Fibroblast of peridontal ligament (primary cell): Measurements from ENCODE around the gene ITPK1.
A peak's percentile ranks its signal among the peaks of the same experiment; 100 is the strongest.

Experiments used
- DNase-seq: peaks from one replicate; pipeline ENCODE4 v3.0.0-alpha.2; 2010; ENCODE audit errors: extremely low read depth

ITPK1 gene

GRCh38 chr14:92988786-92989755 lies 126.7 kb downstream of the ITPK1 start:
- peak; percentile 10 for DNase-seq

GRCh38 chr14:92987713-92988510 lies 127.8 kb downstream of the ITPK1 start:
- DNase-seq, result no peak

DNA sequence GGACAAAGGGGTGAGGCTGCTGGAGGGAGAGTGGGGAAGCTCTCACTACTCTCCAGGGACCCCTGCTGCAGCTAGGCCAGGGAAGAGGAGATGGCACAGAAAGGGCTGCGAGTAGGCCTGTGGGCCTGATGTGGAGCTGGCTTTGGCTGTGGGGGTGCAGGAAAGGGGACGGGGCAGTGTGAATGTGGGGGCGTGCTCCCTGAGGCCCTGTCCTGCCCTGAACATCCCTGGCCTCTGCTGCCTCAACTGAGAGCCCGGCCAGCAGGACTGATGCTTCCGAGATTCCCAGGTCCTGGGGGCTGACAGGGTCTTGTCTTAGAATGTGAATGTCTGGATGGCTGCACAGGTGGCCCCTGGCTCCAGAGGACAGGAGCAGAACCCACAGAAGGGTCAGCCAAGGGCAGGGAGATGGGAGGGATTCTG lies 128.6 kb downstream of the ITPK1 start:
- no peak for DNase-seq

DNA sequence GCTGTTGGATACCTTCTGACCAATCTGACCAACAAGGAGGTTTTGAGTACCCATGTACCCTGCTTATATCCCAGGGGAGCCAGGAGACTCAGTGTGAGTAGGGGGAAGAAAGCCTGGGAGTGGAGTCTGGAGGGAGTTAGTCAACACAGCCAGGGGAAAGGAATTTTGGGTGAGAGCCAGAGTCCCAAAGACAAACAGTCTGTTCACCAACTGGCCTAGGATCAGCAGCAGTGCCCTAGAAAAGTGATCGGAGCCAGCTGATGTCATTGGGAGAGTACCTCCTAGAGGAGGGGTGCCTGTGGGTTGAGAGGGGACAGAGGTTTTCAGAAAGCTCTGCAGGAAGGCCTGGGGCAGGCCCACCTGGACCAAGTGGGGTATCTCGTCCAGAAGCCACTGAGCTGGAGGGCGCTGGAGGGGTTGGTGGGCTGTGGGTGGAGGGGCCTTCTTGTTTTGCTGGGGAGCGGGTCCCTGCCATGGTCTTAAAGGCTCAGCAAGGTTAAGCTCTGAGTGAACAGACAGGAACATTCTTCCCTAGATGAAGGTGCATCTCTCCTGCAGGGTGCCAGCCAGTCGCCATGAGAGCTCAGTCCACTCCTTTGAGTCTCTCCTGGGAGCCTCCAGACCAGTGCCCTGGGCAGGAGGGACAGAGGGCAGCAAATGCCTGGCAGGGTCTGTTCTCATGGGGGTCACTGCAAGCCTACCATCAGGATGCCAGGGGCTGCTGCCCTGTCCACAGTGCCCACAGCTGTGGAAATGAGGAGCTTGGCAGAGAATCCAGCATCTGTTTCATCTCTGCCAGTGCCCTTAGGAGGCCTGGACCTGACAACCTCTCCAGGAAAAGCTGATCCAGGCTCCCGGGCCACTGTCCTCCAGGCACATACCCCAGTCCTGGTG lies 129.2 kb downstream of the ITPK1 start:
- DNase-seq, result peak; percentile 65

GRCh38 chr14:92985521-92985920 lies 130.2 kb downstream of the ITPK1 start:
- no peak for DNase-seq

GRCh38 chr14:92984896-92985295 lies 130.8 kb downstream of the ITPK1 start:
- no peak for DNase-seq

DNA sequence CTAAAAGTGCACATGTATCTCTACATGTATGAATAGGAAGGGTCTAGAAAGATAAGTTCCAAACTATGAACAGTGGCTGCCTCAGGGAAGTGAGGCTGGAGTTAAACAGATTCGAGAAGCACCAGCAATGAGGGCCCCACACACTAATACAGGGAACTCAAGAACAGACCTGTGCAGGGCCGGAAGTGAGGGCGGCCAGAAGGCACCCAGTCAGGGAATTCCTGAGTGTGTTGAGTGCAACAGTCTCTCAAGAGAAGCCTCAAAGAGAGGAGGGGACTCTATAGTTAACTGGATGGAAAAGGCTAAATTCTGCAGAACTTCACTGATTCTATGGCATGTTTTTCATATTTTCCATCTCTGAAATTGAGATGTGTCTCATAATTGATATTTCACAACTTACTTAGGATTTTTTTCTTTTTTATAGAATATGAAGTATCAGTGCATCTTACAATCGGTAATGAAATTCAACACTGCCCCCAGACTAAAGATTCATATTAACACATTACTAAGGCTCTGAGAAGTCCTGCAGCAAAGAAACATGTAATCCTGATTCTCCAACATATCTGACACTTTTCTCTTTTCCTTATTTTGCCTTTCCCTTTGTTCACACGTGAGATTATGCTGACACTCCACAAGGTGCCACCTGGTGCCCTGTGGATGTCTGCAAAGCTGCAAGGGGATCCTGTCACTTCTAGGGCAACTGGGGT lies 131.5 kb downstream of the ITPK1 start:
- no peak for DNase-seq

GRCh38 chr14:92982956-92983355 lies 132.8 kb downstream of the ITPK1 start:
- DNase-seq, result no peak

GRCh38 chr14:92981726-92982125 lies 134.0 kb downstream of the ITPK1 start:
- no peak for DNase-seq

DNA sequence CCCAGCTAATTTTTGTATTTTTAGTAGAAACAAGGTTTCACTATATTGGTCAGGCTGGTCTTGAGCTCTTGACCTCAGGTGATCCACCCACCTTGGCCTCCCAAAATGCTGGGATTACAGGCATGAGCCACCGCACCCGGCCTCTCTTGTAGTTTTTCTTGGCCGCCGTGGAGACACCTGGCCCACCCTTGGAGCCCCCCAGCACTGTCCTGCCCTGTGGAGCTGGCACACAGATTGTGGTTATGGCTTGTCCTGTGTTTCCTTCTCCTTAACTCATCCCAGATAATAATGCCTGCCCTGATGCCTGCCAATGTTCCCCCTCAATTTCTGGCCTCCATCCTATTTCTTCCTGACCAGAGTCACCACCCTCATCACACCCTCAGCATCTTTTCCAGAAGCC lies 134.9 kb downstream of the ITPK1 start:
- DNase-seq, result no peak

DNA sequence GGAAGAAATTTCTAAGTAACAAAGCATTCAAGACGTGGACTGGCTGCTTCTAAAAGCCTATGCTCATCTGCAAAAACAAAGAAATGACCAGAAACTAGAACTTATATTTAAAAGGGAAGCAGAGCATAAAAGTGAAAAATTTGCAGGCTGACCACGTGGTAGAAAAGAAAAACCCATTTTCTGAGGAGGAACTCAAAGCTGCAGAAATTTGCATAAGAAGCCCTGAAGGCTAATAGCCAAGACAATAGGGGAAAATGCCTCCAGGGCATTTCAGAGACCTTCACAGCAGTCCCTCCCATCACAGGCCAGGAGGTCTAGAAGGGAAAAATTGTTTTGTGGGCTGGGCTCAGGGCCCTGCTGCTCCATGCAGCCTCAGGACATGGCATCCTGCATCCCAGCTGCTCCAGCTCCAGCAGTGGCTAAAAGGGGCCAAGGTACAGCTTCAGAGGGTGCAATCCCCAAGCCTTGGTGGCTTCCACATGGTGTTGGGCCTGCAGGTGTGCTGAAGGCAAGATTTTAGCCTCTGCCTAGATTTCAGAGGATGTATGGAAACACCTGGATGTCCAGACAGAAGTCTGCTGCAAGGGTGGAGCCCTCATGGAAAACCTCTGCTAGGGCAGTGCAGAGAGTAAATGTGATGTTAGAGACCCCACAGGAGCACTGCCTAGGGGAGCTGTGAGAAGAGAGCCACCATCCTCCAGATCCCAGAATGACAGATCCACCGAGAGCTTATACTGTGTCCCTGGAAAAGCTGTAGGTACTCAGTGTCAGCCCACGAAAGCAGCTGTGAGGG lies 137.3 kb downstream of the ITPK1 start:
- DNase-seq, result no peak

DNA sequence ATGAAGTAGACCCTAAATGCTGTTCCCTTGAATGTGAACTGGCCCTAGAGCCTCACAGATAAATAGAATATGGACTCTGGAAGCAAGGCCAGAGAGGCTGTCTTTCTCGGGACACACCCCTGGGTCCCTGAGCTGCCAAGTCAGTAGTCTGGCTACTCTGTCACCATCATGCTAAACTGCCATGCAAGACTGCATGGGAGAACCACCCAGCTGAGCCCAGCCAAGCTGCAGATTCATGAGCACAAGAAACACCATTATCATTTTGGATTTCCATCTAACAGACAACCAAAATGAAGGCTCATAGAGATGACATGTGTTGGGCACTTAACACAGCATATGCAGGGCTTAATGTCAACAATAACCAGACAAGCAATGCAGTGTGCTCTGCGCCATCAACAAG lies 139.5 kb downstream of the ITPK1 start:
- no peak for DNase-seq

GRCh38 chr14:92974541-92975345 lies 141.0 kb downstream of the ITPK1 start:
- DNase-seq, result no peak

- no peak for DNase-seq
These were observed 141.8 kb downstream of the ITPK1 start for GRCh38 chr14:92973798-92974372.

GRCh38 chr14:92973261-92973797 lies 142.4 kb downstream of the ITPK1 start:
- DNase-seq, result peak; percentile 27

DNA sequence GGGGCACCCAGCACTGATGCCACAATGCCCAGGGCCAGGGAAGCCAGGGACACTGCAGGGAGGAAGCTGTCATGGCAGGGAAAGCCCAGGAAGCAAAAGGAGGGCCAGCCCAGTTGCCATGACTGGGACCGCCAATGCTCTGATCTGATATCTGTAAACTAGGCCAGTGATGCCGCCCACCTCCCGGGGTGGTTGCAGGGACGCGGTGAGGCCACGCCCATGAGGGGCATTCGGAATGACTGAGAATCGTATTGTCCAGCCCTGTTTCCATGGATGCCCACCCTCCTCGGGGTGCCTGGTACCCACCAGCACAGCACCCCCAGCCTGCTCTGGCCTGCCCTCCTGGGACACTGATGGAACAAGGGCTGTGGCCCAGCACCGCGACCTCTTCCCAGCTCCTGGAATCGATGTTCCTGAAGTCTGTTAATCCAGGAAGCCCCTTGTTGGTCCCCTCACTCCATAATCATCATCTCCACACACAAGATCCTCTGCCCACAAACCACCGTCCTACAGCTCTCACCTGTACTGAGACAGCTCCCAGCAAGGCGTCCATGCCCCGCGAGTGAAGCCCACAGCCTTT lies 144.0 kb downstream of the ITPK1 start:
- DNase-seq, result no peak

GRCh38 chr14:92970271-92970670 lies 145.5 kb downstream of the ITPK1 start:
- DNase-seq, result no peak

DNA sequence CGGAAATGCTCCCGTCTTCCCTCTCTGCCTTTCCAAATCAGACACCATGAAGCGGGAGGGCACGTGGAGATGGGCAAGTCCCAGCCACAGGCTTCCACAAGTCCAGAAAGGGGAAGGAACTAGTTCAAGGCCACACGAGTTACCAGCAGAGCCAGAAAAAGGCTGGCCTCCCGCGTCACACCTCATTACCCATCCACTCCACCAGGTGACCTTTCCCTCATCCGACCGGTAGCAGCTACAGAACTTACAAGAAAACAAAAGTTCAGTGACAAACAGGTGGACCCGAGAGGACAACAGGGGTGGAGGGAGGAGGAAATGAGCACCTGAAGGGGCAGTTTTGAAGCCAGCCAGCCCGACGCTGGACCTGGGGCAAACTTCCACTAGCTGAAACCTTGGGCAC lies 145.9 kb downstream of the ITPK1 start:
- no peak for DNase-seq
